HG03135 (cell line): ENCODE measurements around the gene NFX1.
"Not testable (repeated sequence)": the region's sequence is repeated elsewhere in the genome, so short reads cannot be mapped to it uniquely, and the experiment has no call there.

ENCODE experiments used
- ATAC-seq: cut with Tn5 transposase; IDR thresholded peaks from one replicate; pipeline ENCODE4 v1.9.1; 2021; ENCODE audit warnings: mild to moderate bottlenecking, moderate library complexity; ENCODE audit not compliant: unreplicated experiment

The NFX1 gene

GRCh38 chr9:33306037-33306436 lies 15.7 kb downstream of the NFX1 start:
- ATAC-seq: no peak

GRCh38 chr9:33307067-33307466 lies 16.8 kb downstream of the NFX1 start:
- no peak for ATAC-seq

- no peak for ATAC-seq
Observed at GRCh38 chr9:33309903-33310302, 19.6 kb downstream of the NFX1 start.

DNA sequence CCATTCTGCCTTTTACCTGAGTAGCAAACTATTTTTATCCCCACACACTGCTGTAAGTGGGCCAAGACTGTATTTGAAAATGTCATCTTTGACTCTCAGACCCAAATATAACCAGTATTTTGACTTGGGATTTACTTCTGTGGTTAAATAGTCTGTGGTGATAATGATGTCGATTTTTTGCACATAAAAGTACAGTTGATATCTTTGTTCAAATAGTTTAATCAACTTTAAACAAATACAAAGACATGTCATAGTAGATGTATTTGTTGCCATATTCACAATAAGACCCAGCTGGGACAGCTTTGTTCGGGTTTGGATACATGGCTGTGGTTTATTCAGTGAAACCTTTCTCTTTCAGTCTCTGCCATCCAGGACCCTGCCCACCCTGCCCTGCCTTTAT lies 20.4 kb downstream of the NFX1 start:
- no peak for ATAC-seq

- ATAC-seq: no peak
Observed at GRCh38 chr9:33311953-33312352, 21.6 kb downstream of the NFX1 start.

- ATAC-seq: no peak
Observed at GRCh38 chr9:33315371-33315770, 25.1 kb downstream of the NFX1 start.

DNA sequence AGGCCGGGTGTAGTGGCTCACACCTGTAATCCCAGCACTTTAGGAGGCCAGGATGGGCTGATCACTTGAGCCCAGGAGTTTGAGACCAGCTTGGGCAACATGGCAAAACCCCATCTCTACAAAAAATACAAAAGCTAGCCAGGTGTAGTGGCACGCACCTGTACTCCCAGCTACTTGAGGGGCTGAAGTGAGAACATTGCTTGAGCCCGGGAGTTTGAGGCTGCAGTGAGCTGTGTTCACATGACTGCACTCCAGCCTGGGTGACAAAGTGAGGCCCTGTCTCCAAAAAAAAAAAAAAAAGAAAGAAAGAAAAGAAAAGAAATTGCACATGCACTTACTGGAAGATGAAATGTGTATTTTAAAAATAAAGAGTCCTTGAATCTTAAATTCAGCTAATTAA lies 26.8 kb downstream of the NFX1 start:
- not testable (repeated sequence) for ATAC-seq

DNA sequence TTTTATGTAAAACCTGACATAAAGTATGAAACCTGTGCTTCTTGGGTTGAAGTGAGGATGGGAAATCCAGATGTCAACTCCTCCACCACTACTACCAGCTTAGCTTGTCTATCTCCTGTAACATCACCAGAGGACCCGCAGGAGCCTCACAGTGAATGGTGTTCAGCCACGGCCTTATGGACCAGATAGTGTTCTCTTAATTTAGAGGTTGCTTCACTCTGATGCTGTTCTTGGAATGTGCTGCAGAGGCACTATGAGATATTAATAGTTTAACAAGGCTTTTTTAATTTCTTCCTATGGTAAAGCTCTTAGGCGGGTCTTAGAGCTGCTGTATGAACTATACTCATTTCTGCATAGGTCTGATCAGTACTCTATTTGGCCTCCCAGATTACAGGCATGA lies 27.9 kb downstream of the NFX1 start:
- ATAC-seq: no peak

GRCh38 chr9:33318781-33319180 lies 28.5 kb downstream of the NFX1 start:
- ATAC-seq: no peak

DNA sequence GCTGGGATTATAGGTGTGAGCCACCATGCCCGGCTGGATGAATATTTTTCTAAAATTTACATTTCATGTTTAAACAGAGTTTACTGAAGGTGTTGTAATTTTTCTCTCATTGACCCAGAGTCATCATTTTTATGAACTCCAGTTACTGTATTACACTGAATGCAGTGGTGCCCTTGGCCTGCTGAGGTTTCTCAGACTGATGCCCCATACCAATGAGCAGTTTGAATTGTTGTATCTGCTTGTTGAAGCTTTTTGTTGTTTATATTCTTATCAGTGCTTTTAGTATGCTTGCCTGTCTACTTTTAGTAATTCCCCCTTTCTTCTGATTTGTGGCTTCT lies 29.9 kb downstream of the NFX1 start:
- ATAC-seq: no peak

- ATAC-seq: no peak
Observed at GRCh38 chr9:33320568-33321261, 30.4 kb downstream of the NFX1 start.

DNA sequence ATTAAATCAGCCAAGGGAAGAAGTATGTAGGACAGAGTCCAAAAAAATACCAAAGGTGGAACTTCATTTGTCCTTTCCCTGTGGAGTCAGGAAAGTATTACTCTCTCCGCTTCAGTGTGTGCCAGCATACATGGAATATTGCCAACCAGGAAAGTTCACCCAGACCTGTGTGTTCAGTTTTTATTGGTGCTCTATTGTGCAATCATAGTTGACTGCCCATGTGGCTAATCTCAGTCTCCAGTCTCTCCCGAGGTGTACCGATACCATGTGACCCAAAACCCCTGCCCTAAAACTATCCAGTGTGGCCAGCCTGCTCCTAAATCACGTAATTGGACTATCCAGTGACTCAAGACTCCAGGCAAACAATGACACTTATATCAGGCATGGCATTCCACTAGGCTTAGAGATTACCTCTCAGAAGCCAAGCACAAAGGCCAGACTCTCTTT lies 38.8 kb downstream of the NFX1 start:
- ATAC-seq: no peak

DNA sequence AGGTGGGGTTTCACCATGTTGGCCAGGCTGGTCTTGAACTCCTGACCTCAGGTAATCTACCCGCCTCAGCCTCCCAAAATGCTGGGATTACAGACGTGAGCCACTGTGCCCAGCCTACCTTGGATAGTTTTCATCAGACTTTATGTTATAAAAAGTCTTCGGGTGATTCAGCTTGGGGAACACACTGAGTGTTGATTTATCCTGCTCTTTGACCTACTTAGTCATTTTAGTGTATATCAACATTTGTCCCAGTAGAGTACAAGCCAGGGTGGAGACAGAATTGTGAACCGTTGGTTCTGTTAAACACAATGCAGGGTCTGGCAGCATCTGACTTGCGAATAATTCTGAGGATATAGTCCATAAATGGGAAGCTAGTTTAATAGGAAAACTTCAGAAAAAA lies 39.7 kb downstream of the NFX1 start:
- ATAC-seq: no peak

- no peak for ATAC-seq
Observed at GRCh38 chr9:33331377-33331891, 41.1 kb downstream of the NFX1 start.

DNA sequence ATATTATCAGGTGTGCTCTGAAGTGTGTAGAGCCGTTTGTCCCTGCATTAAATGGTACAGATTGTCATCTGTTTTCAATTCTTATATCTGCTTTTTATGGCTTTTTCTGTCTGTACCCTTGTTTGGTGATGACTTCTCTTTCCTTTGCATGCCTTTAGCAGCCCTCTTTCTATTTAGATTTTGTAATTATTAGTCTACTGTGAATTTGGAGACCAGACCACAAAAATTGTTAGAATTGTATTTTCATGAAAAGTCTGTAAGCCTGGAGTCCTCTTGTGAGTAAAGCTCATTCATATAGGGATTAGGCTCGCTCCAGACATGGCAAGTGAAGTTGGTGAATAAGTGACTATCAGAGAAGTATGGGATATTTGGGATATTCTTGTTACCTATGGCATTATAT lies 41.7 kb downstream of the NFX1 start:
- ATAC-seq: no peak

GRCh38 chr9:33332956-33333355 lies 42.6 kb downstream of the NFX1 start:
- not testable (repeated sequence) for ATAC-seq

- no peak for ATAC-seq
Observed at GRCh38 chr9:33340186-33340585, 49.9 kb downstream of the NFX1 start.

- no peak for ATAC-seq
Observed at GRCh38 chr9:33341182-33341581, 50.9 kb downstream of the NFX1 start.

DNA sequence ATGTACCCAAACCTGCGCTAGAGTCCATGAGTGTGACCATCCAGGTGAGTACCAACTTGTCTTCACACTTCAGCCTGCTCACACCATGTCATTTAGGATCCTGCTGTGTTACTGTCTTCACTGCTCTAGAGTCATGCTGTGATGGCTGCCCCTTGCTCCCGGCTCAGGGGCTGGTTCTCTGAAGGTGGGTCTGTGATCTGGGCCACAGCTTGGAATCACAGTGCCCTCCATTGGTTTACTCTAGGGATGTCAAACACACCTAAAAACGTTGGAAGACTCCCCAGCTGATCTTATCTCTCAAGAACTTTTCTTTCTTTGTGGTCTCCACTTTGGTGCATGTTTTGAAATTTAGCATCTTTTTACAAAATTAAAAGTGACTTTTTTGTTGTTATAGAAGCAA lies 53.8 kb downstream of the NFX1 start:
- no peak for ATAC-seq

DNA sequence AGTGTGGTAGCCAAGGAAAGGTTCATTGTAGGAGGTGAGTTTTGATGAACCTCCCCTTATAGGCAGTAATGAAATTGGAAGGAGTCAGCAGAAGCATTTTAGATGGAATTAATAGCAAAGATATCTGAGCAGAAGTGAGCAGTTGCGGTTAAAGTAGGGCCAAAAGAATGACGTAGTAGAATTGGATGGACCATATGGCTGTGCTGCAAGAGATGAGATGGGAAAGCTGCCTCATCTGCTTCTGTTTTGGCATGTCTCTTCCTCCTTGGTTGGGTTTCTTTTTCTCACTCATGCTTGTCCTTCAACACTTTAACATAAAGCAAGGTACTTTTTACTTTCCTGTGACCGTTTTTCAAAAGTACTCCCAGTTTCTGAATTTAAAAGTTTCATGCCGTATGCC lies 56.2 kb downstream of the NFX1 start:
- ATAC-seq: no peak

- ATAC-seq: no peak
Observed at GRCh38 chr9:33348998-33349397, 58.7 kb downstream of the NFX1 start.

GRCh38 chr9:33349743-33350142 lies 59.4 kb downstream of the NFX1 start:
- ATAC-seq: no peak

DNA sequence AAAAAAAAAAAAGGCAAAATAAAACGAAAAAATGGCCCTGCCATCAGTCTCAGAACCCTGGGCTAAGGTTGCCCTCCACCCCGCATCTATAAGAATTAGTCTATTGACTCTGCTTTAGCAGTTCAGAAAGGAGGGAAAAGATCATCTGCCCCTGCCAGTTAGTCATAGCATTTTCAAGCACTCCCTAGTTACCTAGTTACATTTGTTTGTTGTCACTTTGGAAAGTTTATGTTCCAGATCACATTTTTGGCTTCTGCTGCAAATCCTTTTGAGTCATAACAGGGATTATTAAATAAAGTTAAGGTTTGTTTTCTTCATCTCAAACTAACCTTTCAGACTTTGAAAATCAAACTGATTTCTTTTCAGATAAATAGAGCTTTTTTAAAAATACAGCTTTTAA lies 60.0 kb downstream of the NFX1 start:
- ATAC-seq: no peak
